Dedifferentiated amniotic fluid mesenchymal stem cell (primary cell): Measurements from ENCODE around the gene SLC46A1.

ENCODE experiments used
- DNase-seq: peaks from one replicate; pipeline ENCODE4 v3.0.0-alpha.2; 2016; ENCODE audit errors: extremely low spot score

The SLC46A1 gene

DNA sequence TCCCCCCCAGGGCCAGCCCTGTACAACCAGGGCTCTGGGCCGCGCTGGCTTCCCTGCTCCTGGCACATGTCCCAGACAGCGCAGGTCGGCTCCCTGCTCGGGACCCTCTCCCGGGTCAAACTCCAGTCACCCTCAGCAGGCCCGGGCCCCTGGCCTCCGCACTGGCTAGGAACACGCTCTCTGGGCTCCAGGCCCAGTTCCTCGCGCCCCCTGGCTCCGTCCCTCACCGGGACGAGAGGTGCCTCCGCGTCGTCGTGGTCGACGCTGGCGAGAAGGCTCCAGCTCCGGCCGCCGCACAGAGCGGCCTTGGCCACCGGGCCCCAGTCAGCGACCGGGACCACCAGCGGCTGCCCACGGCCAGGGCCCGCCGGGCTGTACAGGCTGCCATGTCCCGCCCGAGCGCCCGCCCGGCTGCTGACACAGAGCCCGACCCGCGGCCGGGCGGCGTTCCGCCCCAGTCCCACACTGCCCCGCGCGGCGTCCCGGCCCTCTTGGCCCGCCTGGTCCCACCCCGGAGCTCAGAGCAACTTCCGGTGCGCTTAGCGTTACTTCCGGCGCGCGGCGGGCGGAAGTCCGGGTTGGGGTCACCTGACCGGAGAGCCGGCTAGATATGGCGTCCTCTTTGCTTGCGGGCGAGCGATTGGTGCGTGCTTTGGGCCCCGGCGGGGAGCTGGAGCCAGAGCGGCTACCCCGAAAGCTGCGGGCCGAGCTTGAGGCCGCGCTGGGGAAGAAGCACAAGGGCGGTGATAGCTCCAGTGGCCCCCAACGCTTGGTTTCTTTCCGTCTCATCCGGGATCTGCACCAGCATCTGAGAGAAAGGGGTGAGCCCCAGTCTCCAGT, 48.7 kb downstream of the SLC46A1 start, which contains the start of gene POLDIP2:
TSS of gene POLDIP2 (minus strand) at position 467 of the 840 bp plus-strand sequence. CDS start at position 388, 79 bp downstream.
- DNase-seq, result peak; percentile 96

DNA sequence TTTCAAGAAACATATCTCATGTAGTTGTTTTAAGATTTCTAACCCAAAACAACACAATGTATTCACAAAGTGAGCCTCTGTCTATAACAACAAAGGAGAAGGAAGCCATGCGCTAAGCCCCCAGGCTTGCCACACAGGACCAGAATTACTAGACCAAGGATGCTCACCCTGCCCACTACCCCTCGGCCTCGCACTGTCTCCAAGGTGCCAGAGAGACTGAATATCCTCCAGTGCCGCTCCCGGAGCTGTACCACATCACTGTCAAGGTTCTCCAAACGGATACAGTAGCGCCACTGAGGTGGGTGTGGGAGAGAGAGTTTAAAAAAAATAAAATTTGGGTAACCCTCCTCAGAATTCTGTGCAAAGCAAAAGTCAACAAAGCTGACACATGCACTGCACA, 55.7 kb downstream of the SLC46A1 start:
- DNase-seq, result no peak

GRCh38 chr17:28348979-28349378, 57.0 kb downstream of the SLC46A1 start:
- DNase-seq, result no peak

- DNase-seq, result peak; percentile 92
Observed at GRCh38 chr17:28347261-28347891, 58.6 kb downstream of the SLC46A1 start.

GRCh38 chr17:28346746-28347246, 59.2 kb downstream of the SLC46A1 start:
- no peak for DNase-seq

DNA sequence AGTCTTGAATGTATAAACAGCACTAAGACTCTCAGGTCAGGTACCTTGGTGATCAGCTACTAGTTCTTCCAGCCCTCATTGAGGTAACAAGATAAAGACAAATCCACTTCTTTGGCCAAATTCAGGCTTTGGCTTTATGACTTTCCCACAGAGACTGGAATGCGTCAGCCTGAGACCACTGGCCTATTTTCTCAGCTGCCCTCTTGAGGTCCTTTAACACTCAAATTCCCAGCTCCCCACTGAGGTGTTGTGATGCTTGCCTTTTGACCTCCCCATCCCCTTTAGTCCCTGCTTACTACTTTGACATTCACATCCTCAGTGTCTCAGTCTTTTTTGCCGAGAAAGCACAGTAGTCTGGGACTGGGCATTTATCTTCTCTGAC, 59.8 kb downstream of the SLC46A1 start:
- no peak for DNase-seq

GRCh38 chr17:28345419-28346198, 60.4 kb downstream of the SLC46A1 start:
- DNase-seq, result no peak
